Measurements from ENCODE around the gene AQR.
"Not testable (repeated sequence)": the region's sequence is repeated elsewhere in the genome, so short reads cannot be mapped to it uniquely, and the experiment has no call there.

Gene AQR

DNA sequence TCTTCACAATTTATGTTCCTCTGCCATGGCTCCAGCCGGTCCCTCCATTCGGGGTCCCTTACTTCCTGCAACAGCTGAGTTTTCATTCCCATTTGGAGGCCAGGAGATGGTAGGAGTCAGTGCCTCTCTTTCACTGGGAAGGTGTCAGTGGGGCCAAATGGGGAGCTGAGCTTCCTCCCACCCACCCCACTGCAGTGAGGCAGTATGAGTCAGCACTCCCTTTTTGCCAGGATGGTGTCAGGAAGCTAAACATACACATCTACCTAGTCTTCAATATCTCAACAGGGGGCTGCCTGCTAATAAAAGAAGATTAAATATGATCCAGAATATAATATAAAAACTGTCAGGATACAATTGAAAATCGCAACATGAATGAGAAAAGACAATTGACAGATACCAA is 161.5 kb downstream of the AQR start:
- WGBS, result 100% methylated on average over 2 of the region's 3 CpGs
- H3K9me3 ChIP-seq (ENCODE audit: control insufficient read depth, low read length), result no peaks in the 10 kb centered on the region

DNA sequence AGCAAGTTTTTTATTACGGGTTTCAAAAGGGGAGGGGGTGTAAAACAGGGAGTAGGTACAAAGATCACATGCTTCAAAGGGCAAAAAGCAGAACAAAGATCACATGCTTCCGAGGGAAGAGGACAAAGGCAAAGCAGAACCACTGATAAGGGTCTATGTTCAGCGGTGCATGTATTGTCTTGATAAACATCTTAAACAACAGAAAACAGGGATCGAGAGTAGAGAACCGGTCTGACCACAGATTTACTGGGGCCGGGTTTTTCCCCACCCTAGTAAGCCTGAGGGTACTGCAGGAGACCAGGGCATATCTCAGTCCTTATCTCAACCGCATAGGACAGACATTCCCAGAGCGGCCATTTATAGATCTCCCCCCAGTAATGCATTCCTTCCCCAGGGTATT is 162.3 kb downstream of the AQR start:
- not testable (repeated sequence) for H3K36me3 ChIP-seq (ENCODE audit: control insufficient read depth in 1 of 2, insufficient read depth in 2 of 2, low read depth in 1 of 2, low read length in 2 of 2); H2BK5ac ChIP-seq (ENCODE audit: low read depth, low read length, poor library complexity, severe bottlenecking); H3K4me1 ChIP-seq (ENCODE audit: control insufficient read depth, insufficient read depth, low read depth, low read length); H3K18ac ChIP-seq (ENCODE audit: low read depth in 1 of 2, low read length in 2 of 2); H3K4ac ChIP-seq (ENCODE audit: low read depth in 1 of 2, low read length in 2 of 2); H4K8ac ChIP-seq (ENCODE audit: low read length); H3K27me3 ChIP-seq (ENCODE audit: control insufficient read depth in 1 of 2, insufficient read depth in 1 of 2, low read length in 2 of 2); H3K23ac ChIP-seq (ENCODE audit: low read length in 2 of 2); H3K79me1 ChIP-seq (replicated peaks; ENCODE audit: low read length, poor library complexity, severe bottlenecking); H3K4me3 ChIP-seq (ENCODE audit: insufficient read depth in 1 of 2, low read depth in 1 of 2, low read length in 2 of 2); H4K91ac ChIP-seq (ENCODE audit: low read length); H3K14ac ChIP-seq (ENCODE audit: low read length in 2 of 2); DNase-seq; H3K9ac ChIP-seq (ENCODE audit: low read length); H2AFZ ChIP-seq (ENCODE audit: low read depth, low read length); H2BK120ac ChIP-seq (ENCODE audit: low read depth, low read length); H3K27ac ChIP-seq (ENCODE audit: low read length, poor library complexity, severe bottlenecking); H2BK15ac ChIP-seq (ENCODE audit: low read depth, poor library complexity, severe bottlenecking); H3K4me2 ChIP-seq (ENCODE audit: low read length, poor library complexity, severe bottlenecking); H2AK5ac ChIP-seq (ENCODE audit: low read length, severe bottlenecking); H2BK12ac ChIP-seq (ENCODE audit: low read length in 2 of 2); H3K9me3 ChIP-seq (ENCODE audit: control insufficient read depth, low read length)
- WGBS, result 92% methylated on average over 7 of the region's 8 CpGs

More for the DNA sequence above, 161.5 kb downstream of the AQR start:
- no peak overlapping the region for H2BK120ac ChIP-seq (ENCODE audit: low read depth, low read length)
- H2BK15ac ChIP-seq (ENCODE audit: low read depth, poor library complexity, severe bottlenecking), result no peak overlapping the region
- H3K18ac ChIP-seq (ENCODE audit: low read depth in 1 of 2, low read length in 2 of 2), result no peak overlapping the region
- no peak overlapping the region for H4K8ac ChIP-seq (ENCODE audit: low read length)
- H4K91ac ChIP-seq (ENCODE audit: low read length), result no peak overlapping the region
- no peaks in the 10 kb centered on the region for H3K4me1 ChIP-seq (ENCODE audit: control insufficient read depth, insufficient read depth, low read depth, low read length)
- no peak overlapping the region for H3K9ac ChIP-seq (ENCODE audit: low read length)
- no peak overlapping the region for H3K4me3 ChIP-seq (ENCODE audit: insufficient read depth in 1 of 2, low read depth in 1 of 2, low read length in 2 of 2)
- peaks cover 0 to 9% of the 10 kb centered on the region in 2 experiments for H3K27me3 ChIP-seq (ENCODE audit: control insufficient read depth in 1 of 2, insufficient read depth in 1 of 2, low read length in 2 of 2)
- no peak overlapping the region for H2AK5ac ChIP-seq (ENCODE audit: low read length, severe bottlenecking)
- no peak overlapping the region for H3K23ac ChIP-seq (ENCODE audit: low read length in 2 of 2)
- H3K27ac ChIP-seq (ENCODE audit: low read length, poor library complexity, severe bottlenecking), result no peak overlapping the region
- H3K14ac ChIP-seq (ENCODE audit: low read length in 2 of 2), result no peak overlapping the region
- H2BK12ac ChIP-seq (ENCODE audit: low read length in 2 of 2), result peak overlapping the region in 1 of 2 experiments; percentile 70
- peak; percentile 12 for DNase-seq
- H2AFZ ChIP-seq (ENCODE audit: low read depth, low read length), result no peak overlapping the region
- no peak overlapping the region for H2BK5ac ChIP-seq (ENCODE audit: low read depth, low read length, poor library complexity, severe bottlenecking)
- H3K4ac ChIP-seq (ENCODE audit: low read depth in 1 of 2, low read length in 2 of 2), result no peak overlapping the region
- no peaks in the 10 kb centered on the region for H3K79me1 ChIP-seq (replicated peaks; ENCODE audit: low read length, poor library complexity, severe bottlenecking)
- no peaks in the 10 kb centered on the region for H3K36me3 ChIP-seq (ENCODE audit: control insufficient read depth in 1 of 2, insufficient read depth in 2 of 2, low read depth in 1 of 2, low read length in 2 of 2)
- no peak overlapping the region for H3K4me2 ChIP-seq (ENCODE audit: low read length, poor library complexity, severe bottlenecking)

GRCh38 chr15:34804776-34805175 is 164.8 kb downstream of the AQR start:
- Histone ChIP-seq H2BK12ac (ENCODE audit: low read length in 2 of 2) (no peak overlapping the region), H3K27me3 (ENCODE audit: control insufficient read depth in 1 of 2, insufficient read depth in 1 of 2, low read length in 2 of 2) (peaks cover 0 to 9% of the 10 kb centered on the region in 2 experiments), H2AK5ac (ENCODE audit: low read length, severe bottlenecking) (no peak overlapping the region), H3K4me2 (ENCODE audit: low read length, poor library complexity, severe bottlenecking) (no peak overlapping the region), H3K36me3 (ENCODE audit: control insufficient read depth in 1 of 2, insufficient read depth in 2 of 2, low read depth in 1 of 2, low read length in 2 of 2) (no peaks in the 10 kb centered on the region), H4K8ac (ENCODE audit: low read length) (no peak overlapping the region), H3K27ac (ENCODE audit: low read length, poor library complexity, severe bottlenecking) (no peak overlapping the region), H2BK5ac (ENCODE audit: low read depth, low read length, poor library complexity, severe bottlenecking) (no peak overlapping the region), H2BK15ac (ENCODE audit: low read depth, poor library complexity, severe bottlenecking) (no peak overlapping the region), H3K4ac (ENCODE audit: low read depth in 1 of 2, low read length in 2 of 2) (no peak overlapping the region), H3K79me1 (replicated peaks; ENCODE audit: low read length, poor library complexity, severe bottlenecking) (no peaks in the 10 kb centered on the region), H3K18ac (ENCODE audit: low read depth in 1 of 2, low read length in 2 of 2) (no peak overlapping the region), H2BK120ac (ENCODE audit: low read depth, low read length) (no peak overlapping the region), H3K9ac (ENCODE audit: low read length) (no peak overlapping the region), H3K4me3 (ENCODE audit: insufficient read depth in 1 of 2, low read depth in 1 of 2, low read length in 2 of 2) (no peak overlapping the region), H3K23ac (ENCODE audit: low read length in 2 of 2) (no peak overlapping the region), H3K4me1 (ENCODE audit: control insufficient read depth, insufficient read depth, low read depth, low read length) (no peaks in the 10 kb centered on the region), H2AFZ (ENCODE audit: low read depth, low read length) (no peak overlapping the region), H3K9me3 (ENCODE audit: control insufficient read depth, low read length) (no peaks in the 10 kb centered on the region), H4K91ac (ENCODE audit: low read length) (no peak overlapping the region), H3K14ac (ENCODE audit: low read length in 2 of 2) (no peak overlapping the region)
- DNase-seq, result no peak
- 96% methylated on average over 2 of the region's 3 CpGs for WGBS

DNA sequence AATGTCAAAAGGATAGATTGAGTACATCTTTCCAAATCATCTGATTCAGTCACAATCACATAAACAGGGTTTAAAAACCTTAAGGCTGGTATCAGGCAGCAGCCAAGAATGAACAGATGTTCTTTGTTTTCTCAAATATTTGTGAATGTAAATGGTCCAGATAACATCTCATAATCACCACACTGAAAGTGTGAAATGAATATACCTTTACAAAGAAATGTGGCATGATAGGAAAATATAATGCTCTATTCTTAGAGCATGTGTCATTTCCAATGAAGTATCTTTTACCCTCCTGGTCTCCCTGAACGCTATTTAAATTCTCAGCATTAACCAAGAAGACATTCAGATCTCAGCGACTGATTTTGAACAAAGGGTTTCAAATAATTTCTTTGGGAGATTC is 165.4 kb downstream of the AQR start:
- no peaks in the 10 kb centered on the region for H3K9me3 ChIP-seq (ENCODE audit: control insufficient read depth, low read length)
- WGBS, result 92% methylated on average over 2 of the region's 2 CpGs
- no peak overlapping the region for H2BK12ac ChIP-seq (ENCODE audit: low read length in 2 of 2)
- no peak overlapping the region for H2BK120ac ChIP-seq (ENCODE audit: low read depth, low read length)
- no peaks in the 10 kb centered on the region for H3K4me1 ChIP-seq (ENCODE audit: control insufficient read depth, insufficient read depth, low read depth, low read length)
- H3K4ac ChIP-seq (ENCODE audit: low read depth in 1 of 2, low read length in 2 of 2), result no peak overlapping the region
- H2AK5ac ChIP-seq (ENCODE audit: low read length, severe bottlenecking), result no peak overlapping the region
- no peak overlapping the region for H3K23ac ChIP-seq (ENCODE audit: low read length in 2 of 2)
- H3K27ac ChIP-seq (ENCODE audit: low read length, poor library complexity, severe bottlenecking), result no peak overlapping the region
- H3K79me1 ChIP-seq (replicated peaks; ENCODE audit: low read length, poor library complexity, severe bottlenecking), result no peaks in the 10 kb centered on the region
- H4K8ac ChIP-seq (ENCODE audit: low read length), result no peak overlapping the region
- no peak overlapping the region for H3K4me3 ChIP-seq (ENCODE audit: insufficient read depth in 1 of 2, low read depth in 1 of 2, low read length in 2 of 2)
- no peak overlapping the region for H3K4me2 ChIP-seq (ENCODE audit: low read length, poor library complexity, severe bottlenecking)
- no peak overlapping the region for H2BK5ac ChIP-seq (ENCODE audit: low read depth, low read length, poor library complexity, severe bottlenecking)
- DNase-seq, result no peak
- peaks cover 5 to 11% of the 10 kb centered on the region in 2 experiments for H3K27me3 ChIP-seq (ENCODE audit: control insufficient read depth in 1 of 2, insufficient read depth in 1 of 2, low read length in 2 of 2)
- no peak overlapping the region for H4K91ac ChIP-seq (ENCODE audit: low read length)
- H2AFZ ChIP-seq (ENCODE audit: low read depth, low read length), result no peak overlapping the region
- H3K18ac ChIP-seq (ENCODE audit: low read depth in 1 of 2, low read length in 2 of 2), result no peak overlapping the region
- H3K9ac ChIP-seq (ENCODE audit: low read length), result no peak overlapping the region
- H2BK15ac ChIP-seq (ENCODE audit: low read depth, poor library complexity, severe bottlenecking), result no peak overlapping the region
- no peak overlapping the region for H3K14ac ChIP-seq (ENCODE audit: low read length in 2 of 2)
- H3K36me3 ChIP-seq (ENCODE audit: control insufficient read depth in 1 of 2, insufficient read depth in 2 of 2, low read depth in 1 of 2, low read length in 2 of 2), result no peaks in the 10 kb centered on the region
